HUES6 (cell line): ENCODE measurements around the gene CBY3.
"Not testable (repeated sequence)": the region's sequence is repeated elsewhere in the genome, so short reads cannot be mapped to it uniquely, and the experiment has no call there.

Experiments used
- H3K27ac ChIP-seq: 2 replicates; pipeline ENCODE4 v1.7.0; 2013; ENCODE audit warnings: low read depth, mild to moderate bottlenecking, low read length, inconsistent platforms
- H3K27me3 ChIP-seq: 2 replicates; pipeline ENCODE4 v1.6.1; 2013; ENCODE audit warnings: low read length; ENCODE audit not compliant: control insufficient read depth, insufficient read depth
- H3K36me3 ChIP-seq: 2 replicates; pipeline ENCODE4 v1.6.1; 2013; ENCODE audit warnings: low read length; ENCODE audit not compliant: control insufficient read depth, insufficient read depth
- H3K4me1 ChIP-seq: 2 replicates; pipeline ENCODE4 v1.6.1; 2013; ENCODE audit warnings: low read length; ENCODE audit not compliant: control insufficient read depth, insufficient read depth
- H3K4me3 ChIP-seq: 2 replicates; pipeline ENCODE4 v1.5.1; 2013; ENCODE audit warnings: low read depth, low read length
- H3K9ac ChIP-seq: one replicate; pipeline ENCODE4 v1.6.1; 2013; ENCODE audit warnings: mild to moderate bottlenecking, low read length
- H3K9me3 ChIP-seq: 2 replicates; pipeline ENCODE4 v1.6.1; 2013; ENCODE audit warnings: low read depth, low read length; ENCODE audit not compliant: control insufficient read depth, insufficient read depth

Gene CBY3

GRCh38 chr5:179678223-179679013 is 2.4 kb downstream of the CBY3 start:
- Histone ChIP-seq H3K4me1 (peaks cover 8% of the 10 kb centered on the region), H3K9ac (peak overlapping the region; percentile 92), H3K27ac (peak overlapping the region; percentile 81), H3K36me3 (peaks cover 7% of the 10 kb centered on the region; the same call in 1 of the 2 replicates), H3K4me3 (peak overlapping the region; percentile 96), H3K27me3 (no peaks in the 10 kb centered on the region), H3K9me3 (no peaks in the 10 kb centered on the region)

- Histone ChIP-seq H3K4me3 (no peak overlapping the region), H3K9ac (no peak overlapping the region), H3K27me3 (no peaks in the 10 kb centered on the region), H3K9me3 (no peaks in the 10 kb centered on the region), H3K36me3 (peaks cover 9% of the 10 kb centered on the region), H3K4me1 (no peaks in the 10 kb centered on the region), H3K27ac (no peak overlapping the region)
Measured at GRCh38 chr5:179668391-179668790, 12.4 kb downstream of the CBY3 start.

DNA sequence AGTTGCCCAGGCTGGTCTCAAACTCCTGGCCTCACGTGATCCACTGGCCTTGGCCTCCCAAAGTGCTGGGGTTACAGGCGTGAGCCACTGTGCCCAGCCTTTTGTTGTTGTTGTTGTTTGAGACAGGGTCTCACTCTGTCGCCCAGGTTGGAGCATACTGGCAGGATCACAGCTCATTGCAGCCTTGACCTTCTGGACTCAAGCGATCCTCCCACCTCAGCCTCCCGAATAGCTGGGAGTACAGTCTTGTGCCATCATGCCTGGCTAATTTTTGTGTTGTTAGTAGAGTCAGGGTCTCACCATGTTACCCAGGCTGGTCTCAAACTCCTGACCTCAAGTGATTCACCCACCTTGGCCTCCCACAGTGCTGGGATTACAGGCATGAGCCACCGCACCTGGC is 19.2 kb downstream of the CBY3 start:
- H3K9ac ChIP-seq, H3K9me3 ChIP-seq, H3K27me3 ChIP-seq, H3K4me1 ChIP-seq, H3K27ac ChIP-seq, H3K4me3 ChIP-seq: not testable (repeated sequence)
- H3K36me3 ChIP-seq = peaks cover 11% of the 10 kb centered on the region

- H3K27ac ChIP-seq = not testable (repeated sequence)
Measured at GRCh38 chr5:179658179-179658856, 22.5 kb downstream of the CBY3 start.

GRCh38 chr5:179657302-179658178 is 23.3 kb downstream of the CBY3 start:
- not testable (repeated sequence) for H3K27me3 ChIP-seq, H3K36me3 ChIP-seq, H3K27ac ChIP-seq, H3K4me1 ChIP-seq, H3K9me3 ChIP-seq, H3K9ac ChIP-seq
- H3K4me3 ChIP-seq = peak overlapping the region; percentile 40; the same call in 1 of the 2 replicates

More at GRCh38 chr5:179658179-179658856, 22.5 kb downstream of the CBY3 start:
- not testable (repeated sequence) for H3K27me3 ChIP-seq, H3K36me3 ChIP-seq, H3K9me3 ChIP-seq, H3K4me1 ChIP-seq
- peak overlapping the region; percentile 65 for H3K4me3 ChIP-seq
- peak overlapping the region; percentile 54 for H3K9ac ChIP-seq

- H3K27ac ChIP-seq, H3K9me3 ChIP-seq, H3K9ac ChIP-seq, H3K4me1 ChIP-seq, H3K36me3 ChIP-seq, H3K4me3 ChIP-seq, H3K27me3 ChIP-seq: not testable (repeated sequence)
Measured at GRCh38 chr5:179653135-179653534, 27.7 kb downstream of the CBY3 start.

DNA sequence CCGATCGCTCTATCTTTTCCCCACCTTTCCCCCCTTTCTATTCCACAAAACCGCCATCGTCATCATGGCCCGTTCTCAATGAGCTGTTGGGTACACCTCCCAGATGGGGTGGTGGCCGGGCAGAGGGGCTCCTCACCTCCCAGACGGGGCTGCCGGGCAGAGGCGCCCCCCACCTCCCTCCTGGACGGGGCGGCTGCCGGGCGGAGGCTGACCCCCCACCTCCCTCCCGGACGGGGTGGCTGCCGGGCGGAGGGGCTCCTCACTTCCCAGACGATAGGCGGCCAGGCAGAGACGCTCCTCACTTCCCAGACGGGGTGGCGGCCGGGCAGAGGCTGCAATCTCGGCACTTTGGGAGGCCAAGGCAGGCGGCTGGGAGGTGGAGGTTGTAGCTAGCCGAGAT is 30.6 kb downstream of the CBY3 start:
- H3K4me3 ChIP-seq, H3K9ac ChIP-seq, H3K9me3 ChIP-seq, H3K36me3 ChIP-seq, H3K27ac ChIP-seq, H3K4me1 ChIP-seq, H3K27me3 ChIP-seq: not testable (repeated sequence)

DNA sequence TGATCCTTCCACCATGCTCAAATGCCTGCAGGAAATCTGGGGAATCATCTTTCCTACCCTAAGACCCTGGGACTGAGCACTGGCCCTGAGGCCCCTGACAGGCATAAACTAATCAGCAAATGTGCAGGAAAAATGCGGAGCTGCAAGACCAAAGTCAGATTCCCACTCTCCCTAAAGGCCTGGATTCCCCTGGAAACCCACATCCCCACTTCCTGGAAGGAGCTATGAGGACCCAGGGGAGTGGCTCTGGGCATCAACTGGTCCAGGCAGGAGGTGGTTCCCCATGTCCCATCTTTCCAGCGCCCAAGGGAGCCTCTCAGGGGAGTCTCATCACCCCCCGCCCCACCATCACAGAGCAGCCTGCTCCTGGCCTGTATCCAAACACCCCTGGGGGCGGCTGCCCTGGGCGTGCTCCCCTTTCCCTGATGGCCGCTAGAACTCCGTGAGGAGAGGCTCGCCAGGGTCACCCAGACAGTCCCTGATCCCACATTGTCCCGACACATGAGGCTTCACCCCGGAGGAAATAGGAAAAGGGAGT is 31.6 kb downstream of the CBY3 start:
- not testable (repeated sequence) for H3K27ac ChIP-seq, H3K4me3 ChIP-seq, H3K9me3 ChIP-seq, H3K9ac ChIP-seq, H3K4me1 ChIP-seq, H3K36me3 ChIP-seq, H3K27me3 ChIP-seq

- Histone ChIP-seq H3K27me3 (no peaks in the 10 kb centered on the region), H3K36me3 (no peaks in the 10 kb centered on the region), H3K27ac (no peak overlapping the region), H3K4me3 (no peak overlapping the region), H3K4me1 (no peaks in the 10 kb centered on the region), H3K9me3 (peaks cover 5% of the 10 kb centered on the region; the same call in 1 of the 2 replicates), H3K9ac (no peak overlapping the region)
Measured at GRCh38 chr5:179648410-179648809, 32.4 kb downstream of the CBY3 start.

- H3K9me3 ChIP-seq, H3K27ac ChIP-seq, H3K4me1 ChIP-seq, H3K27me3 ChIP-seq, H3K36me3 ChIP-seq, H3K4me3 ChIP-seq, H3K9ac ChIP-seq: not testable (repeated sequence)
Measured at GRCh38 chr5:179644766-179645165, 36.1 kb downstream of the CBY3 start.
